ENCODE measurements around the gene VWA3B. TPM values are rescaled to one million over a fixed set of nuclear protein-coding genes. Genes with fewer than 3 reads are reported as not detected.
"Not testable (repeated sequence)": the region's sequence is repeated elsewhere in the genome, so short reads cannot be mapped to it uniquely, and the experiment has no call there.

Gene VWA3B, protein sequence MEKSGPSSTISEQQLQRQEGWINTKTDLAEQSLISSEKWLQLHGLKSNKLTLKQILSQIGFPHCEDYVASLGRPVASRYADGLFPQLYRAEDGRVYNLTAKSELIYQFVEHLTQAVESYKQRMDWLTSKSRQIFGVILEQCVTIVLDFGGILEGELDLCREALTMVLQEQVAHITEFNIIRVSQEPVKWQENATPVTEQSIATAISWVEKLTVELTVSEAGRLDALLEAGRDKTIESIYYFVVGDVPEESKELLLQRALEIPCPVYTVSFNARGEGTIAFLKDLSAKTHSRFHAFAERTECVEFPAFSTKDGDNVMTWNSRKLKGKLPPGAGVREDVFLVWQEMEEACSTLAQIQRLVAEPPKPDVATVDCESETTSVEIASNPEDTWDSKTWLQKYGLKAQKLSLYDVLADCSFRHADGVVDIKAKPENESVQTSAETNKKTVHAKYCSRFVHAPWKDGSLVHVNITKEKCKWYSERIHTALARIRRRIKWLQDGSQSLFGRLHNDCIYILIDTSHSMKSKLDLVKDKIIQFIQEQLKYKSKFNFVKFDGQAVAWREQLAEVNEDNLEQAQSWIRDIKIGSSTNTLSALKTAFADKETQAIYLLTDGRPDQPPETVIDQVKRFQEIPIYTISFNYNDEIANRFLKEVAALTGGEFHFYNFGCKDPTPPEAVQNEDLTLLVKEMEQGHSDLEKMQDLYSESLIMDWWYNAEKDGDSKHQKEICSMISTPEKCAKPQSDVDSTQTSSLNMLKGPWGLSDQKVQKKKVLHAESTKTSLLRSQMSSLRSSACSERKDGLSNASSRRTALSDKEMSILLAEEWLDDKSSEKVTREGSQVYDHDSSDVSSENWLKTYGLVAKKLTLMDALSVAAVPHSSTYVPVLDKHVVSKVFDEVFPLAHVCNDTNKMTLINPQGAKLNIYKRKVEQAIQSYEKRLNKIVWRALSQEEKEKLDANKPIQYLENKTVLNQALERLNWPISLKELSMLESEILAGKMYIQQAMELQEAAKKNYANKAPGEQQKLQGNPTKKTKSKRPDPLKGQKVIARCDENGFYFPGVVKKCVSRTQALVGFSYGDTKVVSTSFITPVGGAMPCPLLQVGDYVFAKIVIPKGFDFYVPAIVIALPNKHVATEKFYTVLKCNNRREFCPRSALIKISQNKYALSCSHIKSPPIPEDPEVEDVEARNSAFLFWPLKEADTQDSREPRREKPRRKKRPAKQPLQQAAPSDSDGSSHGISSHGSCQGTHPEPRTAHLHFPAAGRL (N-terminal part only)
- 0.38 TPM for total RNA-seq
- long read RNA-seq, partial matches to known transcripts = 0 of 1 reads
- long read RNA-seq, other reads (novel, unspliced or antisense) = 1 of 1 reads

DNA sequence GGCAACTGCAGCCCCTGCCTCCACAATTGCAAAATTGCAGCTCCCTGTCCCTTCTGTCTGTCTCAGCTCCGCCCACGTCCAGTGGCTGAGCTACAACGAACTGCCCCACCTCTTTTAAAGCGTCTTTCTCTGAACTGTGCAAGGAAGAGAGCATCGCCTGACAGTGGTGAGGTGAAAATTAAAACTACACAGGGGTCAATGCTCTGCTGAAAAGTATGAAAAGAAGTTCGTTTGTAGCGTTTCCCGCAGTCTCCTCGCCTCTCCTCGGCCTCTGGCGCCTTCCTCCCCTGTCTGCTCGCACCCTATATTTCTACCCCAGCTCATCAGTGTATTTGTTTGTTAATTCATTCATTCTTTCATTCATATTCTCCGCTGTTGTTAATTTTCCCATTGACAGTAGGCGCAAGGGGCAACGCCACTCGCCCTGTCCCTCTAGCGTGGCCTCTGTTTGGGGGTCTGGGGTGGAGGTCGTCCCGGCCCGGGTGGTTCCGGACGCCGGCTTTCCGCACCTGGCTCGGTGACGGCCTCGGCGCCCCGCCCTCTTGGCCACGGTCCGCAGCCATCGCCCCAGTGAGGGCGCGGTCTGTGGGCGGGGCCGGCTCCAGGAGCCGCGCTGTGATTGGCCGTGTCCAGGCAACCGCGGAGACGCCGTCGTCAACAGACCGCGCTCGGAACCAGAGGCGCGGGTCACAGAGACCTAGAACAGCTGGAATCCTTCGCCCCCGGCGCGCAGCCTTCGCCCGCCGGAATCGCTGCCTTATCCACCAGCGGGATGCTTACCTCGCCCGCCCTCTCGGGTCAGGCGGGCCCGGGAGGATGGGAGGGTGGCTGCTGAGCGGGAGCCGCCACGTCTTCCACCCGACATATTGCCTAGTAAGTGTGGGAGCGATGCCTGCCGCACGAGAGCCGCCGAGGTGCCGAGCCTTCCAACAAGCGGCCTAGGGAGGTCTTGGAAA, at the start of gene VWA3B:
Gene VWA3B (plus strand): TSS at position 677 of the 956 bp plus-strand sequence. CDS start 5,926 bp downstream, outside the sequence.
- DNase-seq (ENCODE audit: missing footprints) (peak; percentile 90), ATAC-seq (peak; percentile 96)
- intact Hi-C loops (cut with DNase I) = loop anchor here (10.0 kb wide), 1 partner anchor 58 kb away; no protein-coding TSS in a partner anchor

GRCh38 chr2:98037206-98037605, 49.8 kb upstream of the VWA3B start:
- intact Hi-C loops (cut with DNase I) = no loop called here
- no peak for DNase-seq (ENCODE audit: missing footprints)
- peak; percentile 17 for ATAC-seq

DNA sequence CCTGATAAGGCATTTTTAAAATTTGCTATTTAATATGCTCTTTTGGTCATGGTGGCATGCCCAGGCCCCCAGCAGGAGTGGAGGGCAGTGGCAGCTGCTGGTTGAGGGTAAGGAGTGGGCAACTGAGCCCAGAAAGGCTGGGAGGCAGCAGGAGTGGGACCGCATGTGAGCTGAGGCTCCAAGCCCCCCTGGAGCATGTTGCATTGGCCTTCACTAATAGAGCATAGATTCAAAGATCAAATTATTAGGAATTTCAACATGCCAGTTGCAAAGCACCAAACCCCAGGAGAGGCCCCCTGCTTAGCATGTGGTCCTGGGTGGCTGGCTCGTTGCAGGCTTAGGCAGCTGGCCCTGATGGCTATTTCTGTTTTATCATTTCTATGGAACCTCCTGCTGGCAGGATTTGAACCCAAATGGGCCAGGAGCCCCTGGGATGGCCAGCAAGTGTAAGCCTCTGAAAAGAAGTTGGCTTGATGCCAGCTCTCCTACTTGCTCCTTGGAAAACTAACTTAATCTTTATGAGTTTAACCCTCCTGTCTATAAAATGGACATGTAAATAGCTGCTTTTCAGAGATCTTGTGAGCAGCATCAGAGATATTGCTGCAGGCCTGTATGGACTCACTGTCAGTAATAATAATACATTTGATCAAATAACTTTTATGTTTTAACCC, 49.2 kb upstream of the VWA3B start:
- no peak for DNase-seq (ENCODE audit: missing footprints)
- intact Hi-C loops (cut with DNase I) = no loop called here
- ATAC-seq = no peak

DNA sequence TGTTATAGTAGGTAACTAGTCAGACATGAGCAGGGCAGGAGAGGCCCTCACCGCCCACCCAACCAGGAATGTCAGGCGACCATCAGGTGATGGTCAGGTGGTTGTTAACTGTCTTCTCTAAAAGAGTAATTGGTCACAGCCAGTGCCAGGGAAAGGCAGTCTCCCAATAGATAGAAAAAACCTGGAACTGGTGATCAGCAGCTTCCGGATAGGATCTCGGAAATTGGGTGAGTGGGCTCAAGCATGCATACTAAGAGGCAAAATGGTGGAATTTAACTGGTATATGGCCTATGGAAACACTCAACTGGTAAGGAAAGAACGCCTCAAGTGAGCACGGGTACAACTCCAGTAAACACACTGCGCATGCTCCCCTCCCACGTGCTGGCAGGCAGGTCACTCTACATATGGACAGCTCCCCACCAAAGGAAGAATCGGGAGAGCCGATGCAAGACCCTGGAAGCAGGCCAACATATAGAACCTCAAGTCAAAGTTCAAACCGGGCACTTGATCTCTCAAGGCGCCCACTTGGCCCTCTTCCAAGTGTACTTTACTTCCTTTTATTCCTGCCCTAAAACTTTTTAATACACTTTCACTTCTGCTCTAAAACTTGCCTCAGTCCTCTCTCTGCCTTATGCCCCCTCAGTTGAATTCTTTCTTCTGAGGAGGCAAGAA, 47.7 kb upstream of the VWA3B start:
- DNase-seq (ENCODE audit: missing footprints) = no peak
- intact Hi-C loops (cut with DNase I) = no loop called here
- no peak for ATAC-seq

DNA sequence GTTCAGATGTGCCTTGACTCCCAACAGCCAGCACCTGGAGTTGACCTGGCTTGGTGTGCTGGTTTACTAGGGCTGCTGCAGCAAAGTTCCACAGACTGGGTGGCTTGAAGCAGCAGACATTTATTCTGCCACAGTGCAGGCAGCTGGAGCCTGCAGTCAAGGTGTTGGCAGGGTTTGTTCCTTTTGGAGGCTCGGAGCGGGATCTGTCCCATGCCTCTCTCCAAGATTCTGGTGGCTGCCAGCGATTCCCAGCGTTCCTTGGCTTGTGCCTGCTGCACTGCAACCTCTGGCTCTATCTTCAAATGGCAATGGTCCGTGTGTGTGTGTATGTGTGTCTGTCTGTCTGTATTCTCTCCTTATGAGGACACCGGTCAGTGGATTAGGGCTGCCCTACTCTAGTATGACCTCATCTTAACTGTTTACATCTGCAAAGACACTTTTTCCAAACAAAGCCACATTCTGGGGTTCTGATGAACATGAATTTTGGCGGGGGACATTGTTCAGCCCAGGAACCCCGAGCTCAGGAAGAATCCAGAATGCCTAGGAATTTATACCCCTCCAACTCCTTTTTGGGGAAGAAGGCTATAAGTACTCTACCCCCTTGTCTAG, 46.5 kb upstream of the VWA3B start:
- ATAC-seq (peak; percentile 35), DNase-seq (ENCODE audit: missing footprints) (no peak)
- intact Hi-C loops (cut with DNase I) = no loop called here

DNA sequence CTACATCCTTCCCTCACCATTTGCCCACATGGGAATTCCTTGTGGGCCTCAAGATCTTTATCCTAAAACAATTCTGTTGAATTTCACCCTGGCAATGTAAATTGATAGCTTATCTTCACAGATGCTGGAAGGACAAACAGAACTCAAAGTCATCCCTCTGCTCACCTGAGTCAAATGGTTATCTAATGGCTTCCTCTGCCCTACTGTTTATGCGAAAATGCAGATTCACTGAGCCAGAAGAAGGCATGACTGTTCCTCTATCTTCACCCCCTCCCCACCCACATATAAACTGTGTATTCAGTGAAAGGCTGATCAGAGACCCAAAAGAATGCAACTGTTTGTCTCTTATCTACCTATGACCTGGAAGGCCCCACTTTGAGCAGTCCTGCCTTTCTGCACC, 43.9 kb upstream of the VWA3B start:
- ATAC-seq (no peak), DNase-seq (ENCODE audit: missing footprints) (no peak)
- intact Hi-C loops (cut with DNase I) = no loop called here

- intact Hi-C loops (cut with DNase I); DNase-seq (ENCODE audit: missing footprints): not testable (repeated sequence)
These were observed 42.2 kb upstream of the VWA3B start for GRCh38 chr2:98044730-98045129.

GRCh38 chr2:98050070-98050469, 36.9 kb upstream of the VWA3B start:
- DNase-seq (ENCODE audit: missing footprints) (no peak), ATAC-seq (no peak)
- intact Hi-C loops (cut with DNase I) = no loop called here

More at GRCh38 chr2:98044730-98045129, 42.2 kb upstream of the VWA3B start:
- ATAC-seq = not testable (repeated sequence)

DNA sequence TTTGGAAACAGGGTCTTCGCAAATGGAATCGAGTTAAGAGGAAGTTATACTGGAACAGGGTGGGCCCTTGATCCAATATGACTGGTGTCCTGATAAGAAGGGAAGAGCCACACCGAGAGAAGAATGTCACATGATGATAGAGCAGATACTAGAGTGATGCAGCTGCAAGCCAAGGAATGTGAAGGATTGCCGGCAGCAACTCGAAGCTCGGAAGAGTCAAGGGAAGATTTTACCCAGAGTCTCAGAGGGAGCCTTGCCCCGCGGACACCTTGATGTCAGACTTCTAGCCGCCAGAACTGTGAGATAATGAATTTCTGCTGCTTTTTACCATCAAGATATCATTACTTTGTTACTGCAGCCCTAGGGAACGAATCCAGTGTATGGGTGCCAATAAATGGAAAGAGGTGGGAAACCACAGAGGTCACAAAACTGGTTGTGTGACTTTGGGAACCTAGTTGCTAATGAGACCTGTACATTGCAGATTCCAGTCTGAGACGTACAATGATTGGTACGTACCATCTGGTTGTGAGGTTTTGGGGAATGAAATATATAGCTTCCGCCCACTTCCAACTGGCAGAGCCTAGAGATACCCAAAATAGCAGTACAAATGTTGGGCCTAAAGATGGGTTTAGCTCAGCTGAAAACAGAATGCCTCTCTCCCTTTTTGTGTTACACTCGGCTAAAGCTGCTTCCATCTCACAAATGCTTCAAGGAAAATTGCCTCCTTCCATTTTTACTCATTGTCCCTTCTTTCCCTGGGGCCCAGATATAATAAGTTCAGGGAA, 28.6 kb upstream of the VWA3B start:
- ATAC-seq (no peak), DNase-seq (ENCODE audit: missing footprints) (no peak)
- intact Hi-C loops (cut with DNase I) = no loop called here

DNA sequence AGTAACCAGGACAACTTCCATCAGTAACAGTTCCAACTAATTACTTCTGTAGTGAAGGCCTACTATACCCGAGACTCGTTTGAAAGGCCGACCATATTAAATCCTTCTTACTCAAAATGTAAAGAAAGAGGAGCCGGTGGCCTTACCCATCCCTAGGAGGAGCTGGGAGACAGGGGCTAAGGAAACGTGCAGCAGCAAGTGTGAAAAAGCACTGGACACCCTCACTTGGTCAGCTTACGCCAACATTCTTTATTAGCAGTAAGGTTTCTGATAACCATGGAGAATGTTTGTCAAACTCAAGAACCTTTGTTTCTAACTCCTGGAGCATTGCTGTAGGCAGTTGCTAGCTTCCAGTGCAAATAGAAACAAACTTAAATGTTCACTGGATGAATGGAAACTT, 26.7 kb upstream of the VWA3B start:
- intact Hi-C loops (cut with DNase I) = no loop called here
- ATAC-seq (no peak), DNase-seq (ENCODE audit: missing footprints) (no peak)

GRCh38 chr2:98063291-98063854, 23.6 kb upstream of the VWA3B start:
- no peak for DNase-seq (ENCODE audit: missing footprints)
- intact Hi-C loops (cut with DNase I) = no loop called here
- ATAC-seq = no peak

- no peak for ATAC-seq
- intact Hi-C loops (cut with DNase I) = no loop called here
- no peak for DNase-seq (ENCODE audit: missing footprints)
These were observed 21.2 kb upstream of the VWA3B start for GRCh38 chr2:98065808-98066207.

- DNase-seq (ENCODE audit: missing footprints) (no peak), ATAC-seq (no peak)
- intact Hi-C loops (cut with DNase I) = no loop called here
These were observed 19.8 kb upstream of the VWA3B start for GRCh38 chr2:98067160-98067559.

DNA sequence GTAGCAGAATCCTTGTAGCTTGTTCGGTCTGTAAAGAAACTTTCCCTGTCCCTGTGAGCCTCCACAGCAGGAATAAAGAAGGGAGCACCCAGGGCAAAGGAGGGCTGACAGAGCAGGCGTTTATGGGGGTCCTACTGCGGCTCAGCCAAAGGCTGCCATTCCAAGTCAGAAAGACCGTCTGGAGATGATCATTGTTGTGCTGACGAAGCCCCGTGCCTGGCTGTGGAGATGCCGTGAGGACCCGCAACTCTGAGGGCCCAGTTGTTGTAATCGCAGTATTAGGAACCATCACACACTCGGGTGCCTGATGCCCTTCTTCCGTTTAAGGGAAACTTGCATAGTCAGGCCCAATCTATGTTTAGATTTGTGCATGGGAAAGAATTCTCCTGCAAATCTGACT, 16.9 kb upstream of the VWA3B start:
- DNase-seq (ENCODE audit: missing footprints) = no peak
- ATAC-seq = no peak
- intact Hi-C loops (cut with DNase I) = no loop called here

DNA sequence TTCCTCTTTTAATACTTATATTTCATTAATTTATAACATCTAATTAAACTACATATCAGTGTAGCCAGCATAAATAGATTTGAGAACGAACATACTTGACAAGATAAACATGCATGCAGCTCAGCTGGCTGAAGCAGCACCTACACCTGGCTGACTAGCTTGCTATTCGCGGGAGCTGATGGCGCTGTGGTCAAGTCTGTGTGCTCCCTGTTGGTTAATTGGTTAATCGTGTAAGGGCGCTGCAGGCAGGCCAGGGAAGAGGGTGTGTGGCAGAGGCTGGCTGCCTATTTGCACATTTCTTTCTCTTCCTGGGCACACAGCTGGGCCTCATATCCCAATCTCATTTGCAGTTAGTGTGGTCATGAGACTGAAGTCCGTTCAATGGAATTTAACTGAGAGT, 14.5 kb upstream of the VWA3B start:
- ATAC-seq (no peak), DNase-seq (ENCODE audit: missing footprints) (no peak)
- intact Hi-C loops (cut with DNase I) = no loop called here

All from Right ventricle myocardium inferior (tissue), 1 donor.